ENCODE measurements around the gene ITPR2. TPM values are rescaled to one million over a fixed set of nuclear protein-coding genes. Genes with fewer than 3 reads are reported as not detected.

Gene ITPR2
- total and polyA plus RNA-seq, 2 of the 8 experiments (the other 6 are each of a cell fraction or from before 2014, with no cell fraction given): 4.1 to 48.3 TPM

DNA sequence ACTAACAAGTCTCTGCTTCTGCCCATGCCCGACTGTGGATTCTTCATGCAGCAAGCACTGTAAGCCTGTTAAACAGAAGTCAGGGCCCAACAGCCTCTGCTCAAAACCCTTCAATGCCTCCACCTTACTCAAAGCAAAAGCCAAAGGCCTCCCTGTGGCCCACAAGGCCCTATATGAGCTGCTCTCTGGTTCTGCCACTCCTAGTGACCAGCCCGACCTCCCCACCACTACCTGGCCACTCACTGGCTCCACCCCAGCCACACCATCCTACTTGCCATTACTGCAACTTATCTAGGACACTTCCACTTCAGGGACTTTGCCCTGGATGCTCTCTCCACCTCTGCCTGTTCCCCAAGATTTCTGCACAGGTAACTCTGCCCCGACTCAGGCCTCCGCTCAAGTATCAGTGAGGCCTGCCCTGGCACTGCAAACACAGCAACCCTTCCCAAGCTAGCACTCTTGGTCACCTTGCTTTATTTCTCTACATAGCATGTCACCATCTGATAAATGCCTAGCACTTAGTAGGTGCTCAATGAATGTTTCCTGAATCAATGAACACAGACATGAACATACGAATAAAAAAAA is 88.9 kb downstream of the ITPR2 start:
- DNase-seq (ENCODE audit: low read depth in 1 of 2, low spot score in 2 of 2) (no peak), FAIRE-seq (no peak)
- Histone ChIP-seq H4K91ac (replicated peaks; ENCODE audit: insufficient read length, low read length) (no peak overlapping the region), H3K9me3 (ENCODE audit: insufficient read depth in 2 of 2, low read depth in 1 of 2, low read length in 1 of 2) (peaks cover 1 to 4% of the 10 kb centered on the region in 2 experiments; a peak in 2 of 4 replicates), H3K27me3 (replicated peaks in 1 of 4; ENCODE audit: control insufficient read depth in 3 of 4, extremely low read depth in 1 of 4, insufficient read depth in 3 of 4, low read length in 3 of 4) (peaks cover 0 to 1% (median 0%) of the 10 kb centered on the region in 4 experiments; a peak in 1 of 7 replicates), H3K18ac (ENCODE audit: extremely low read depth, low read length) (no peak overlapping the region), H3K56ac (replicated peaks; ENCODE audit: insufficient read length, low read depth, low read length) (no peak overlapping the region), H4K5ac (ENCODE audit: insufficient read length, low read depth, low read length) (no peak overlapping the region), H3K4me3 (ENCODE audit: extremely low read depth in 1 of 4, insufficient read depth in 2 of 4, low read depth in 3 of 4, low read length in 4 of 4) (no peak overlapping the region), H2AFZ (ENCODE audit: low read length) (no peak overlapping the region), H2BK20ac (ENCODE audit: low read length) (no peak overlapping the region), H3K36me3 (ENCODE audit: control insufficient read depth in 2 of 4, insufficient read depth in 4 of 4, low read length in 3 of 4) (no peaks in the 10 kb centered on the region), H2BK120ac (replicated peaks; ENCODE audit: low read depth, low read length) (no peak overlapping the region), H4K8ac (ENCODE audit: extremely low read depth, insufficient read depth, low read length) (no peak overlapping the region), H3K23me2 (ENCODE audit: low read depth, low read length) (0 out of 2 replicates have a peak, but pooled peaks cover 1% of the 10 kb centered on the region), H2BK12ac (ENCODE audit: low read depth, low read length) (peak overlapping the region; percentile 22; the same call in 1 of the 2 replicates), H3K14ac (ENCODE audit: insufficient read length) (no peak overlapping the region), H3K79me2 (ENCODE audit: control insufficient read depth in 1 of 2, insufficient read depth in 2 of 2, low read length in 2 of 2) (peaks cover 2 to 11% of the 10 kb centered on the region in 2 experiments; a peak in 2 of 4 replicates), H3K4me1 (replicated peaks in 1 of 4; ENCODE audit: control insufficient read depth in 3 of 4, insufficient read depth in 4 of 4, low read length in 3 of 4) (peaks cover 0 to 14% (median 3%) of the 10 kb centered on the region in 4 experiments; a peak in 4 of 7 replicates), H2BK5ac (ENCODE audit: low read depth, low read length) (0 out of 2 replicates have a peak overlapping the region, but pooled peaks have one; percentile 41), H3K27ac (ENCODE audit: low read depth, low read length) (no peak overlapping the region), H3K79me1 (ENCODE audit: low read depth, low read length) (no peaks in the 10 kb centered on the region), H3K9ac (replicated peaks in 1 of 4; ENCODE audit: extremely low read depth in 1 of 4, low read depth in 3 of 4, low read length in 3 of 4) (no peak overlapping the region), H4K20me1 (replicated peaks in 1 of 2; ENCODE audit: control insufficient read depth in 1 of 2, insufficient read depth in 2 of 2, low read length in 2 of 2) (no peaks in the 10 kb centered on the region), H3K4me2 (ENCODE audit: insufficient read depth in 1 of 2, low read depth in 2 of 2, low read length in 2 of 2) (no peak overlapping the region), H3K4ac (replicated peaks; ENCODE audit: insufficient read length, low read depth, low read length) (no peak overlapping the region), H2AK5ac (ENCODE audit: low read depth, low read length) (no peak overlapping the region), H3K23ac (ENCODE audit: insufficient read length) (no peak overlapping the region), H2BK15ac (ENCODE audit: low read length) (no peak overlapping the region)
- TF ChIP-seq NANOG (IDR thresholded peaks at IDR 0.05; ENCODE audit: insufficient read depth, low read depth, low read length, poor library complexity, severe bottlenecking) (no peak), ASH2L (IDR thresholded peaks at IDR 0.05; ENCODE audit: low read length) (no peak), RFX5 (IDR thresholded peaks at IDR 0.05; ENCODE audit: borderline replicate concordance, low read depth, low read length) (no peak), KDM4A (IDR thresholded peaks at IDR 0.05; ENCODE audit: low read depth, low read length, severe bottlenecking) (no peak)
- 90% methylated on average over 5 of the region's 5 CpGs; no CpG with 5 or more reads in 1 of the 2 experiments for WGBS, 2 experiments (ENCODE audit: extremely low coverage in 1 of 2, insufficient coverage in 1 of 2, insufficient read length in 1 of 2, insufficient replicate concordance in 2 of 2, low coverage in 1 of 2, low lambda C conversion rate in 2 of 2, missing lambda C conversion rate in 1 of 2)
- CTCF ChIA-PET (ENCODE audit: partially characterized antibody): no interaction called here
- POLR2A ChIA-PET (ENCODE audit: partially characterized antibody): no interaction called here
